Left lung (tissue), 10 donors: ENCODE measurements around the gene ERMP1. TPM values are rescaled to one million over a fixed set of nuclear protein-coding genes. Genes with fewer than 3 reads are reported as not detected.

ENCODE experiments used
- ATAC-seq: fragments of 200-7000 bp; cut with Tn5 transposase; one replicate; pipeline ENCODE4 v1.9.1; 2020; ENCODE audit warnings: moderate library complexity
- DNase-seq, 4 donors: peaks; one replicate each; pipeline ENCODE4 v3.0.0-alpha.2; 2013 to 2020
- H3K27ac ChIP-seq, 2 donors: fragments of 200-600 bp; sonication (generic) in 1 of 2; one replicate each; pipeline versions ENCODE4 v1.5.0 to v1.8.0; 2020 to 2021
- H3K27me3 ChIP-seq, 2 donors: fragments of 200-600 bp; sonication (generic) in 1 of 2; one replicate each; pipeline versions ENCODE4 v1.5.0 to v1.8.0; 2020 to 2021
- H3K36me3 ChIP-seq, 2 donors: fragments of 200-600 bp; sonication (generic) in 1 of 2; one replicate each; pipeline versions ENCODE4 v1.5.0 to v1.8.0; 2020 to 2021
- H3K4me1 ChIP-seq, 2 donors: fragments of 200-600 bp; one replicate each; pipeline ENCODE4 v1.8.0; 2021
- H3K4me3 ChIP-seq, 2 donors: fragments of 200-600 bp; sonication (generic) in 1 of 2; one replicate each; pipeline versions ENCODE4 v1.5.0 to v1.8.0; 2020 to 2021; ENCODE audit warnings: mild to moderate bottlenecking in 1 of 2
- H3K9me3 ChIP-seq, 2 donors: fragments of 200-600 bp; sonication (generic) in 1 of 2; one replicate each; pipeline versions ENCODE4 v1.5.0 to v1.8.0; 2020 to 2021
- CTCF ChIP-seq, 2 donors: fragments of 200-600 bp; sonication (generic) in 1 of 2; IDR thresholded peaks; one replicate each; pipeline versions ENCODE4 v1.5.0 to v1.8.0; 2021; ENCODE audit warnings: antibody characterized with exemption in 2 of 2
- intact Hi-C, 2 donors: fragments of 100-400 bp; cut with DNase I; formaldehyde crosslinking; loops; one replicate each; pipeline versions ENCODE4 v1.11.2 to v1.14.2; 2022
- polyA plus RNA-seq, 6 donors: library from polyadenylated mRNA; unstranded; fragments of 120-200 nt; gene quantifications; one replicate each; pipeline ENCODE4 v1.2.1, GENCODE V29; 2013; ENCODE audit not compliant: insufficient read length in 6 of 6
- total RNA-seq, 2 donors: library from RNA; stranded (reverse); fragmentation: NEBNext Ultra II Directional; extraction: Animal tissue kit (Norgen Biotek cat#: 25700); gene quantifications; one replicate each; pipeline ENCODE4 v1.2.1, GENCODE V29; 2021
- donor health status: DM: no; HTN: yes; CAD: no.
- donor health status: DM: no; HTN: no; CAD: no.

Gene ERMP1
- total and polyA plus RNA-seq, 8 donors: 18.5 to 28.9 (median 25.0) TPM

DNA sequence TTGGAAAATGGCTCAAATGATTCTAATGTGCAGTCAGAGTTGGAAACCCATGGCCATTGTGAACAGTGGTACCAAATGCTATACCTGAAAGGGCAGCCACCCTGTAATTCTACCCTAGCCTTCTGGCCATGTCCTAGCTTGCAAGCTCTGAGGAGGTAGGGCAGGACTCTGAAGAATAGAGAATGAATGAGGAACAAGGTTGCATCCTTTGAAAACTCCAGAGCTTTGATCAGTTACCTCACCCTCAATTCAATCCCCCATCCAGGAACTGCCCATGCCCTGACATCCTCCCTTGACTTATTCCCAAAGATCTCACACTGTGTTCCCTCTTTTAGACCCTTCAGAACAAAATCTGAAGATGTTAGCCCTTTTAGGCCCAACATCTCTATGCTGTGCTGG, 17.8 kb upstream of the ERMP1 start:
- Histone ChIP-seq H3K27ac (no peak overlapping the region), H3K9me3 (no peaks in the 10 kb centered on the region)

DNA sequence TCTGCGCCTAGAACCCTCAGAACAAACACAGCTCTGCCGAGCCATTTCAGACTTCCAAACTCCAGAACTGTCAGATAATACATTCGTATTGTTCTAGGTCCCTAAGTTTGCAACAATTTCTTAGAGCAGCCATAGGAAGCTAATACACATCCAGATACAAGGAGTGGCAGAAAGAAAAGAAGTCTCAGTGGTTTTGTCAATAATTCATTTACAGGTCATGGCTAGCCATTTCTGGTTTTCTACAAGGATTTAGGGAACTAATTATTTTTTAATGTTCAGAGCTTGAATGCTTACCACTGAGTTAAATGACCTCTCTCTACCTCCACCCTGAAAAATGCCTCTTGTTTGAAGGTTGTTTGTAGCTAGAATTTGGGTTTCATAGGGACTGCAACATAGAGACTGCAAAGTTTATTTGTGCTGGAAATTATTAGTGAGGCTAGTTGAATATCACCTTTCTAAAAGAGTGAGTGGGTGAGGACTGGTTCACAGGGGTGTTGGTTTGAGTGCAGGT, 15.5 kb upstream of the ERMP1 start:
- Histone ChIP-seq H3K27ac (no peak overlapping the region), H3K9me3 (no peaks in the 10 kb centered on the region), H3K4me3 (no peak overlapping the region), H3K4me1 (peaks cover 3 to 19% of the 10 kb centered on the region in 2 donors), H3K36me3 (no peaks in the 10 kb centered on the region), H3K27me3 (no peaks in the 10 kb centered on the region)
- TF ChIP-seq CTCF (IDR thresholded peaks at IDR 0.05): no peak
- intact Hi-C loops: no loop called here
- ATAC-seq: no peak
- no peak for DNase-seq

More for the DNA sequence above, 17.8 kb upstream of the ERMP1 start:
- Histone ChIP-seq H3K27me3 (no peaks in the 10 kb centered on the region), H3K36me3 (no peaks in the 10 kb centered on the region), H3K4me1 (no peaks in the 10 kb centered on the region), H3K4me3 (no peak overlapping the region)
- TF ChIP-seq CTCF (IDR thresholded peaks at IDR 0.05): no peak
- DNase-seq (no peak), ATAC-seq (no peak)
- intact Hi-C loops: no loop called here

GRCh38 chr9:5846501-5846921, 13.6 kb upstream of the ERMP1 start:
- Histone ChIP-seq H3K4me3 (no peak overlapping the region), H3K27ac (no peak overlapping the region), H3K4me1 (peaks cover 3 to 26% of the 10 kb centered on the region in 2 donors), H3K36me3 (no peaks in the 10 kb centered on the region), H3K9me3 (no peaks in the 10 kb centered on the region), H3K27me3 (no peaks in the 10 kb centered on the region)
- no peak for TF ChIP-seq CTCF (IDR thresholded peaks at IDR 0.05)
- intact Hi-C loops: no loop called here
- DNase-seq: no peak
- no peak for ATAC-seq

- H3K27ac ChIP-seq: no peak overlapping the region
- no peak for ATAC-seq
- no peaks in the 10 kb centered on the region for H3K9me3 ChIP-seq
- TF ChIP-seq CTCF (IDR thresholded peaks at IDR 0.05): no peak
- H3K36me3 ChIP-seq: no peaks in the 10 kb centered on the region
- intact Hi-C loops: no loop called here
- no peaks in the 10 kb centered on the region for H3K27me3 ChIP-seq
- no peak overlapping the region for H3K4me3 ChIP-seq
- no peak for DNase-seq
- H3K4me1 ChIP-seq: peaks cover 3 to 26% of the 10 kb centered on the region in 2 donors
Measured at GRCh38 chr9:5846096-5846495, 13.2 kb upstream of the ERMP1 start.

GRCh38 chr9:5845157-5845531, 12.2 kb upstream of the ERMP1 start:
- H3K4me1 ChIP-seq: peaks cover 3 to 26% of the 10 kb centered on the region in 2 donors
- DNase-seq (no peak), ATAC-seq (no peak)
- no peak overlapping the region for H3K4me3 ChIP-seq
- H3K36me3 ChIP-seq: no peaks in the 10 kb centered on the region
- intact Hi-C loops: no loop called here
- peak overlapping the region in 1 of 2 donors; percentile 43 for H3K27ac ChIP-seq
- no peak for TF ChIP-seq CTCF (IDR thresholded peaks at IDR 0.05)
- no peaks in the 10 kb centered on the region for H3K9me3 ChIP-seq
- H3K27me3 ChIP-seq: no peaks in the 10 kb centered on the region
